Transverse colon (tissue), 4 donors: ENCODE measurements around the gene ARPP21. TPM values are rescaled to one million over a fixed set of nuclear protein-coding genes. Genes with fewer than 3 reads are reported as not detected.

ENCODE experiments used
- DNase-seq: peaks from one replicate; pipeline ENCODE4 v3.0.0-alpha.2; 2019
- H3K27ac ChIP-seq, 4 donors: fragments of 200-600 bp; sonication (generic); 2 replicates each; pipeline ENCODE4 v1.5.1; 2016 to 2018; ENCODE audit warnings: inconsistent platforms in 4 of 4
- H3K27me3 ChIP-seq: fragments of 200-600 bp; sonication (generic); 2 replicates; pipeline ENCODE4 v1.5.1; 2017; ENCODE audit warnings: inconsistent platforms
- H3K36me3 ChIP-seq, 4 donors: fragments of 200-600 bp; sonication (generic); 2 replicates each; pipeline ENCODE4 v1.5.1; 2017 to 2019; ENCODE audit warnings: inconsistent platforms in 4 of 4
- H3K4me1 ChIP-seq, 4 donors: fragments of 200-600 bp; sonication (generic); 2 replicates each; pipeline ENCODE4 v1.5.1; 2017 to 2020; ENCODE audit warnings: inconsistent platforms in 4 of 4
- H3K4me3 ChIP-seq, 4 donors: fragments of 200-600 bp; sonication (generic); 1 replicate in 1 of 4; 2 replicates in 3 of 4; pipeline versions ENCODE4 v1.5.1 to v1.6.1; 2017 to 2019; ENCODE audit warnings: inconsistent platforms in 4 of 4
- H3K9me3 ChIP-seq, 2 donors: fragments of 200-600 bp; sonication (generic); 2 replicates each; pipeline ENCODE4 v1.5.1; 2017 to 2019; ENCODE audit warnings: inconsistent platforms in 2 of 2
- EP300 ChIP-seq: sonication (generic); formaldehyde crosslinking; IDR thresholded peaks from one replicate; pipeline ENCODE4 v1.6.1; 2017; ENCODE audit warnings: antibody characterized with exemption, low read depth
- POLR2A ChIP-seq: fragments of 450-650 bp; IDR thresholded peaks from one replicate; pipeline ENCODE4 v1.6.1; 2016; ENCODE audit warnings: antibody characterized with exemption, mild to moderate bottlenecking, moderate library complexity
- POLR2AphosphoS5 ChIP-seq, 3 donors: sonication (generic); formaldehyde crosslinking; IDR thresholded peaks; one replicate each; pipeline ENCODE4 v1.6.1; 2016; ENCODE audit warnings: antibody characterized with exemption in 3 of 3
- WGBS, 2 donors: methylation state at CpG; one replicate each; pipeline ENCODE4 v1.1.5; 2018; ENCODE audit warnings: low coverage in 1 of 2; 5-methylcytosine and 5-hydroxymethylcytosine counted together
- in situ Hi-C, 4 donors: fragments of 200-750 bp; cut with MboI; loops; one replicate each; pipeline versions ENCODE4 v1.15.0 to v1.15.1; 2017; ENCODE audit warnings: low sequenced_read_pairs in 3 of 4, low pct_ligation_motif_present in 1 of 4, low pct_unique_long_range_greater_than_20kb in 1 of 4
- intact Hi-C: fragments of 100-400 bp; cut with DNase I; formaldehyde crosslinking; loops from one replicate; pipeline ENCODE4 v1.15.1; 2023; ENCODE audit warnings: low total_unique reads
- total RNA-seq, 4 donors: library from RNA; depleted of rRNA; stranded (reverse); fragments of >200 nt; gene quantifications; one replicate each; pipeline ENCODE4 v1.1.0, GENCODE V29; 2016
- TF ChIP-seq, protein P1 (sequence below), 5 experiments: fragments of 200-600 bp in 3 of 5; fragments of 450-650 bp in 2 of 5; sonication (generic) in 3 of 5; IDR thresholded peaks; 1 replicate in 2 of 5; 2 replicates in 3 of 5; pipeline ENCODE4 v1.5.1; 2016 to 2017; ENCODE audit warnings: antibody characterized with exemption in 5 of 5, inconsistent platforms in 3 of 5, mild to moderate bottlenecking in 2 of 5, moderate library complexity in 1 of 5

Gene ARPP21
- under 1 TPM in 1 of 4 donors, not detected in 3; 0.32 TPM for total RNA-seq

- peaks cover 46% of the 10 kb centered on the region for H3K27me3 ChIP-seq
- no peak within 1 kb of the TSS for H3K27ac ChIP-seq
- TF ChIP-seq, protein P1, sequence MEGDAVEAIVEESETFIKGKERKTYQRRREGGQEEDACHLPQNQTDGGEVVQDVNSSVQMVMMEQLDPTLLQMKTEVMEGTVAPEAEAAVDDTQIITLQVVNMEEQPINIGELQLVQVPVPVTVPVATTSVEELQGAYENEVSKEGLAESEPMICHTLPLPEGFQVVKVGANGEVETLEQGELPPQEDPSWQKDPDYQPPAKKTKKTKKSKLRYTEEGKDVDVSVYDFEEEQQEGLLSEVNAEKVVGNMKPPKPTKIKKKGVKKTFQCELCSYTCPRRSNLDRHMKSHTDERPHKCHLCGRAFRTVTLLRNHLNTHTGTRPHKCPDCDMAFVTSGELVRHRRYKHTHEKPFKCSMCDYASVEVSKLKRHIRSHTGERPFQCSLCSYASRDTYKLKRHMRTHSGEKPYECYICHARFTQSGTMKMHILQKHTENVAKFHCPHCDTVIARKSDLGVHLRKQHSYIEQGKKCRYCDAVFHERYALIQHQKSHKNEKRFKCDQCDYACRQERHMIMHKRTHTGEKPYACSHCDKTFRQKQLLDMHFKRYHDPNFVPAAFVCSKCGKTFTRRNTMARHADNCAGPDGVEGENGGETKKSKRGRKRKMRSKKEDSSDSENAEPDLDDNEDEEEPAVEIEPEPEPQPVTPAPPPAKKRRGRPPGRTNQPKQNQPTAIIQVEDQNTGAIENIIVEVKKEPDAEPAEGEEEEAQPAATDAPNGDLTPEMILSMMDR (IDR thresholded peaks at IDR 0.05) = no peak
- TF ChIP-seq POLR2AphosphoS5 (IDR thresholded peaks at IDR 0.05) (no peak), EP300 (no peak), POLR2A (no peak)
- H3K9me3 ChIP-seq = no peaks in the 10 kb centered on the region
- WGBS, 2 donors = 6% methylated on average over 83 of the region's 83 CpGs; no CpG with 5 or more reads in 1 of the 2 donors
- intact Hi-C loops = loop anchor here (10.0 kb wide), 1 partner anchor 315 kb away; no protein-coding TSS in a partner anchor
- no peak for DNase-seq
- in situ Hi-C loops = no loop called here
- H3K4me1 ChIP-seq = peaks cover 0 to 10% (median 2%) of the 10 kb centered on the region in 4 donors
- peak within 1 kb of the TSS in 2 of 4 donors; percentile 11 to 34 for H3K4me3 ChIP-seq
- H3K36me3 ChIP-seq = no peaks in the 10 kb centered on the region
Observed at GRCh38 chr3:35639254-35640186, at the start of gene ARPP21. Gene ARPP21, plus strand, starts transcription at chr3:35639525. Its CDS starts 42,227 bp downstream, at chr3:35681752.

DNA sequence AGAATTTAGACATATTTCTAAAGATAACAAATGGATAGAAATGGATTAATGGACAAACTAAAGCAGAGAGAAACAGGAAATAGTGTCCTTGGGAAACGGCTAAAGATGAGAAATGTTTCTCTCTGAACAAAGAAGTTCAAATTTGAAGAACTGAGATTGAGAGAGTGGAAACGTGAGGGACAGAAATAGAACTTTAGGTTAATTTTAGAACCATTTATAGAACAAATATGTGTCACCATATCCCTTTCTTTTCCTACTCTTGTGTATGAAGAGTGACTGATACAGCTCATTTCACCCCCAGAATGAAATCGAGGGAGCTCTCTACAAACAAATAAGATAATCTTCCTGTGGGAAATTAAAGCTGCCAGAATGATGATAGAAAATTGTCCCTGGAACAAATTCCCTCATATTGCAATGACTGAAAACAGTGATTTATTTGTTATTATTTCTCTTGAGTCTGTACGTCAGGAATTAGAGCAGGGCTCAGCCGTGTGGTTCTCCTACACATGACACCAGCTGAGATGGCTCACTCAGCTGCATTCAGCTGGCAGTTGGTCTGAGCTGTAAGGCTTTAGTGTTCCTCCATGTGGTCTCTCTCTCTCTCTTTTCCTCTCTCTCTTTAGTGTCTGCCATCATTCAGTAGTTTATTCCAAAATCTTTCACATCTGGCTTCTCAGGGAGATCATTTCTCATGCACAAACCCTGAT lies 46.6 kb upstream of the ARPP21 start:
- Histone ChIP-seq H3K36me3 (no peaks in the 10 kb centered on the region), H3K27me3 (no peaks in the 10 kb centered on the region), H3K4me3 (no peak overlapping the region), H3K27ac (no peak overlapping the region), H3K9me3 (no peaks in the 10 kb centered on the region), H3K4me1 (no peaks in the 10 kb centered on the region)
- 48 to 55% methylated on average over 4 to 5 of the region's 5 CpGs for WGBS, 2 donors
- in situ Hi-C loops = no loop called here
- TF ChIP-seq, protein P1 (IDR thresholded peaks at IDR 0.05) = no peak
- TF ChIP-seq POLR2A (no peak), POLR2AphosphoS5 (IDR thresholded peaks at IDR 0.05) (no peak), EP300 (no peak)
- intact Hi-C loops = no loop called here
- DNase-seq = no peak

DNA sequence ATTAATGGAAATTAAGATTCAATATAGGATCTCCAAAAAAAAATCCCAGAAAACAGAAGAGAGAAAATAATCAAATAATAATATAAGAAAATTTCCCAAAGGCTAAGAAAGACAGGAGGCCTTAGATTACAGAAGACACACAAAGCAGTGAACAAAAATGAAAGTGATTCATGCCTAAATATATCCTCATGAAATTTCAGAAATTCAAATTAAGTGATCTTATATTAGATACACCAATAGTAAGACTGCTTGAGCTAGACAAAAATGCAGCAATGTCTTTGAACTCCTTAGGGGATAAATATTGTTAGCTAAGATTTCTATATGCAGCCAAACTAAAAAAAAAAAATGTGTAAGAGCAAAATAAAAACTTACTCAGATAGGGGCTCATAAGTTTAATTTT lies 44.6 kb upstream of the ARPP21 start:
- Histone ChIP-seq H3K4me1 (no peaks in the 10 kb centered on the region), H3K27me3 (no peaks in the 10 kb centered on the region), H3K9me3 (no peaks in the 10 kb centered on the region), H3K36me3 (no peaks in the 10 kb centered on the region), H3K27ac (no peak overlapping the region), H3K4me3 (no peak overlapping the region)
- DNase-seq = no peak
- no peak for TF ChIP-seq EP300
- no peak for TF ChIP-seq POLR2A
- TF ChIP-seq, protein P1 (IDR thresholded peaks at IDR 0.05) = no peak
- TF ChIP-seq POLR2AphosphoS5 (IDR thresholded peaks at IDR 0.05) = no peak
- intact Hi-C loops (no loop called here), in situ Hi-C loops (no loop called here)

GRCh38 chr3:35596335-35596995 lies 42.9 kb upstream of the ARPP21 start:
- H3K4me1 ChIP-seq = no peaks in the 10 kb centered on the region
- no peak for TF ChIP-seq POLR2AphosphoS5 (IDR thresholded peaks at IDR 0.05)
- TF ChIP-seq POLR2A = no peak
- TF ChIP-seq EP300 = no peak
- TF ChIP-seq, protein P1 (IDR thresholded peaks at IDR 0.05) = no peak
- no peaks in the 10 kb centered on the region for H3K36me3 ChIP-seq
- intact Hi-C loops (no loop called here), in situ Hi-C loops (no loop called here)
- H3K27me3 ChIP-seq = no peaks in the 10 kb centered on the region
- H3K9me3 ChIP-seq = no peaks in the 10 kb centered on the region
- no peak overlapping the region for H3K4me3 ChIP-seq
- DNase-seq = no peak
- no peak overlapping the region for H3K27ac ChIP-seq
- 61 to 70% methylated on average over 3 of the region's 3 CpGs for WGBS, 2 donors
